ENCODE results near the gene SPEM2. TPM values are rescaled to one million over a fixed set of nuclear protein-coding genes. Genes with fewer than 3 reads are reported as not detected.
"Not testable (repeated sequence)": the region's sequence is repeated elsewhere in the genome, so short reads cannot be mapped to it uniquely, and the experiment has no call there.

SPEM2 gene
- total RNA-seq, 1 donor from 2014 or later: not detected

DNA sequence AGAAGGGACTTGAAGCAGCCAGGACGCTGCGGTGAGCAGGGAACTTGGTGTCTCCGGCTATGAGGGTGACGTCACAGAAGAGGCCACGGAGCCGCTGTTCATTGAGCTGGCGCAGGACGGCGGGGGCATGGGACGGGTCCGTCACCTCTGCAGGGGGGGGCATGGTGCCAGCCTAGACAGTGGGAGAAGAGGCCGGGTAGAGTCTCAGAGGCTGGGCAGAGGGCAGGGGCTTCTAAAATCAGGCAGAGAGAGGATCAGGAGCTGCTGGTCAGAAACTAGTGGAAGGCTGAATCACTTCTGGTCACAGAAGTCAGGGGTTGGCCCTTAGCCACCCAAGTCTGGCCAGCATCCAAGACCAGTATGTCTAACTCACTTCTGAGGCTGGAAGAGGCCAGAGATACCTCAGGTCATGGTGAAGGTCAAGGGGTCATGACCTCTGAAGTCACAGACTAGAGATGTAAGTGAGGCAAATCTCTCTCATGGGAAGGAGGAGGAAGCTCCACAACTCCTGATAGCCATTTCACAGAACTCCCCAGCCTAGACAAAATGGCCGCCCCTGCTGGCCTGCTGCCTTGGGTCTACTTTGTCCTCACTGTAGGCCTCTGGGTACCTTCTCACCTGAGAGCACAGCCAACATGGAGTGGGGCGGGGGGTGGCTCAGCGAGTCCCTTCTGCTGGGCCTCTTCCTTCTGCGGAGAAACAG is 41.4 kb downstream of the SPEM2 start:
- TF ChIP-seq, protein P1, sequence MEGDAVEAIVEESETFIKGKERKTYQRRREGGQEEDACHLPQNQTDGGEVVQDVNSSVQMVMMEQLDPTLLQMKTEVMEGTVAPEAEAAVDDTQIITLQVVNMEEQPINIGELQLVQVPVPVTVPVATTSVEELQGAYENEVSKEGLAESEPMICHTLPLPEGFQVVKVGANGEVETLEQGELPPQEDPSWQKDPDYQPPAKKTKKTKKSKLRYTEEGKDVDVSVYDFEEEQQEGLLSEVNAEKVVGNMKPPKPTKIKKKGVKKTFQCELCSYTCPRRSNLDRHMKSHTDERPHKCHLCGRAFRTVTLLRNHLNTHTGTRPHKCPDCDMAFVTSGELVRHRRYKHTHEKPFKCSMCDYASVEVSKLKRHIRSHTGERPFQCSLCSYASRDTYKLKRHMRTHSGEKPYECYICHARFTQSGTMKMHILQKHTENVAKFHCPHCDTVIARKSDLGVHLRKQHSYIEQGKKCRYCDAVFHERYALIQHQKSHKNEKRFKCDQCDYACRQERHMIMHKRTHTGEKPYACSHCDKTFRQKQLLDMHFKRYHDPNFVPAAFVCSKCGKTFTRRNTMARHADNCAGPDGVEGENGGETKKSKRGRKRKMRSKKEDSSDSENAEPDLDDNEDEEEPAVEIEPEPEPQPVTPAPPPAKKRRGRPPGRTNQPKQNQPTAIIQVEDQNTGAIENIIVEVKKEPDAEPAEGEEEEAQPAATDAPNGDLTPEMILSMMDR (IDR thresholded peaks at IDR 0.05): no peak
- H3K27ac Mint-ChIP-seq (ENCODE audit: unreplicated experiment): peak overlapping the region; percentile 70
- no peak for DNase-seq (ENCODE audit: extremely low spot score, unreplicated experiment)
- H3K4me1 Mint-ChIP-seq (ENCODE audit: unreplicated experiment): no peaks in the 10 kb centered on the region
- H3K9me3 Mint-ChIP-seq (ENCODE audit: unreplicated experiment): no peaks in the 10 kb centered on the region
- no peak overlapping the region for H3K4me3 Mint-ChIP-seq (ENCODE audit: unreplicated experiment)
- H3K27me3 Mint-ChIP-seq (ENCODE audit: unreplicated experiment): no peaks in the 10 kb centered on the region
- peaks cover 12% of the 10 kb centered on the region for H3K36me3 Mint-ChIP-seq (ENCODE audit: unreplicated experiment)

DNA sequence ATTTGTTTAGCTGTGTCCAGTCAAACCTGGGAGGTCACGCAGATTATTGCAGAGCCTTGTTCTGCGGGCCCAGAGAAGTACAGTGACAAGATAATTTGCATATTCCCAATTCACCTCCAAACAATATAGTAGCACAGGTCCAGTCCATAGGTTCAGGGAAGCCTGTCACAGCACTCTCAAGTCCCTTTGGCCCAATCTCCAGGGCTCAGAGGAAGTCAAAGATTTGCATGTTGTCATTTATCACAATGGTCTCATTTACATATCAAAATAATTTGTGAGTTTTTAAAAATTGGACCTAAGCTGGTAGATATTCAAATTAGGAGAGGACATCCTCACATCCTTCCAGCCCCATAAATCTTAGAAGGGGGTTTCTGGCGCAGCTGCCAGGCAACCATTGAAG is 42.1 kb downstream of the SPEM2 start:
- no peak for DNase-seq (ENCODE audit: extremely low spot score, unreplicated experiment)
- TF ChIP-seq, protein P1 (IDR thresholded peaks at IDR 0.05): no peak
- H3K4me1 Mint-ChIP-seq (ENCODE audit: unreplicated experiment): peaks cover 2% of the 10 kb centered on the region
- no peak overlapping the region for H3K4me3 Mint-ChIP-seq (ENCODE audit: unreplicated experiment)
- H3K9me3 Mint-ChIP-seq (ENCODE audit: unreplicated experiment): no peaks in the 10 kb centered on the region
- H3K27me3 Mint-ChIP-seq (ENCODE audit: unreplicated experiment): no peaks in the 10 kb centered on the region
- H3K36me3 Mint-ChIP-seq (ENCODE audit: unreplicated experiment): peaks cover 12% of the 10 kb centered on the region
- peak overlapping the region; percentile 70 for H3K27ac Mint-ChIP-seq (ENCODE audit: unreplicated experiment)

DNA sequence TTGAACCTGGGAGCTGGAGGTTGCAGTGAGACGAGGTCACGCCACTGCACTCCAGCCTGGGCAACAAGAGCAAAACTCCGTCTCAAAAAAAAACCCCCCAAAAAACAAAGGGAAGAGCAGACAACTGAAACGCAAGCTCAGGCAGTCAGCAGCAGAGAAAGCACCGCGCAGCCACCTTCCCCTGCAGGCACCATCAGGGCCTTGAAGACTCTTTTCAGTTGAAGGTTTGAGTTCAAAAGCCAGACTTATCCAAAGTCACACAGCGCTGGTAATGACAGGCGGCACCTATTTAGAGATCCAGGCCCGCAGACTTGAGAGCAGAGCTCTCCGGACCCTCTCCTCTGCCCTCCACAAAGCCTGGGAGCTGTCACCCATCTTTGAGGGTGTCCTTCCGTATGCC is 42.9 kb downstream of the SPEM2 start:
- no peak overlapping the region for H3K27ac Mint-ChIP-seq (ENCODE audit: unreplicated experiment)
- peaks cover 2% of the 10 kb centered on the region for H3K4me1 Mint-ChIP-seq (ENCODE audit: unreplicated experiment)
- H3K9me3 Mint-ChIP-seq (ENCODE audit: unreplicated experiment): no peaks in the 10 kb centered on the region
- peaks cover 12% of the 10 kb centered on the region for H3K36me3 Mint-ChIP-seq (ENCODE audit: unreplicated experiment)
- no peak overlapping the region for H3K4me3 Mint-ChIP-seq (ENCODE audit: unreplicated experiment)
- TF ChIP-seq, protein P1 (IDR thresholded peaks at IDR 0.05): no peak
- no peak for DNase-seq (ENCODE audit: extremely low spot score, unreplicated experiment)
- no peaks in the 10 kb centered on the region for H3K27me3 Mint-ChIP-seq (ENCODE audit: unreplicated experiment)

- no peaks in the 10 kb centered on the region for H3K9me3 Mint-ChIP-seq (ENCODE audit: unreplicated experiment)
- DNase-seq (ENCODE audit: extremely low spot score, unreplicated experiment): no peak
- H3K36me3 Mint-ChIP-seq (ENCODE audit: unreplicated experiment): peaks cover 9% of the 10 kb centered on the region
- TF ChIP-seq, protein P1 (IDR thresholded peaks at IDR 0.05): no peak
- H3K4me1 Mint-ChIP-seq (ENCODE audit: unreplicated experiment): peaks cover 2% of the 10 kb centered on the region
- H3K4me3 Mint-ChIP-seq (ENCODE audit: unreplicated experiment): no peak overlapping the region
- no peak overlapping the region for H3K27ac Mint-ChIP-seq (ENCODE audit: unreplicated experiment)
- H3K27me3 Mint-ChIP-seq (ENCODE audit: unreplicated experiment): no peaks in the 10 kb centered on the region
Observed at GRCh38 chr17:7468804-7469389, 43.5 kb downstream of the SPEM2 start.

- not testable (repeated sequence) for H3K27me3 Mint-ChIP-seq (ENCODE audit: unreplicated experiment); H3K4me3 Mint-ChIP-seq (ENCODE audit: unreplicated experiment); H3K36me3 Mint-ChIP-seq (ENCODE audit: unreplicated experiment); H3K9me3 Mint-ChIP-seq (ENCODE audit: unreplicated experiment); H3K27ac Mint-ChIP-seq (ENCODE audit: unreplicated experiment); DNase-seq (ENCODE audit: extremely low spot score, unreplicated experiment); H3K4me1 Mint-ChIP-seq (ENCODE audit: unreplicated experiment)
Observed at GRCh38 chr17:7469843-7470242, 44.4 kb downstream of the SPEM2 start.

GRCh38 chr17:7470457-7470973 is 45.1 kb downstream of the SPEM2 start:
- not testable (repeated sequence) for DNase-seq (ENCODE audit: extremely low spot score, unreplicated experiment); H3K27me3 Mint-ChIP-seq (ENCODE audit: unreplicated experiment); H3K4me1 Mint-ChIP-seq (ENCODE audit: unreplicated experiment); H3K36me3 Mint-ChIP-seq (ENCODE audit: unreplicated experiment); H3K4me3 Mint-ChIP-seq (ENCODE audit: unreplicated experiment); H3K27ac Mint-ChIP-seq (ENCODE audit: unreplicated experiment); H3K9me3 Mint-ChIP-seq (ENCODE audit: unreplicated experiment)

Measured in osteocyte (in vitro differentiated cells).